Nasal cavity respiratory epithelium epithelial cell of viscerocranial mucosa (primary cell): Measurements from ENCODE around the gene FLACC1. TPM values are rescaled to one million over a fixed set of nuclear protein-coding genes. Genes with fewer than 3 reads are reported as not detected.

Source experiments
- total RNA-seq: library from RNA; depleted of rRNA; stranded (reverse); fragments of >200 nt; gene quantifications from 2 replicates; pipeline ENCODE4 v1.2.3, GENCODE V29; 2014

FLACC1 gene
- 0.34 and 0.71 TPM in 2 replicates for total RNA-seq

GRCh38 chr2:201357221-201357620 lies at the start of gene FLACC1:
TSS of gene FLACC1 (minus strand) at chr2:201357345. CDS start at chr2:201351404, 5,941 bp downstream.

GRCh38 chr2:201260302-201260800 lies 96.8 kb downstream of the FLACC1 start, which contains the start of gene CASP8:
TSS of gene CASP8 (plus strand) at chr2:201260536. CDS start at chr2:201266487, 5,951 bp downstream.

Other genes starting within 250 kb of the FLACC1 start
- gene CFLAR, start 241.2 kb downstream of the FLACC1 start, total RNA-seq = 80.3 and 128 TPM in 2 replicates
- gene CASP10, start 174.2 kb downstream of the FLACC1 start, total RNA-seq = 7.0 and 8.9 TPM in 2 replicates
- gene CASP8, start 96.8 kb downstream of the FLACC1 start, total RNA-seq = 25.6 and 40.2 TPM in 2 replicates
- gene TRAK2, start 94.1 kb upstream of the FLACC1 start, total RNA-seq = 8.2 and 21.4 TPM in 2 replicates
- gene STRADB, start 94.4 kb upstream of the FLACC1 start, total RNA-seq = 25.3 and 25.6 TPM in 2 replicates